Measurements from ENCODE around the gene ZC3H12C. TPM values are rescaled to one million over a fixed set of nuclear protein-coding genes. Genes with fewer than 3 reads are reported as not detected.
A peak's percentile ranks its signal among the peaks of the same experiment; 100 is the strongest.
"Not testable (repeated sequence)": the region's sequence is repeated elsewhere in the genome, so short reads cannot be mapped to it uniquely, and the experiment has no call there.

Gene ZC3H12C
- total RNA-seq, 1 donor from 2014 or later: 17.5 TPM

DNA sequence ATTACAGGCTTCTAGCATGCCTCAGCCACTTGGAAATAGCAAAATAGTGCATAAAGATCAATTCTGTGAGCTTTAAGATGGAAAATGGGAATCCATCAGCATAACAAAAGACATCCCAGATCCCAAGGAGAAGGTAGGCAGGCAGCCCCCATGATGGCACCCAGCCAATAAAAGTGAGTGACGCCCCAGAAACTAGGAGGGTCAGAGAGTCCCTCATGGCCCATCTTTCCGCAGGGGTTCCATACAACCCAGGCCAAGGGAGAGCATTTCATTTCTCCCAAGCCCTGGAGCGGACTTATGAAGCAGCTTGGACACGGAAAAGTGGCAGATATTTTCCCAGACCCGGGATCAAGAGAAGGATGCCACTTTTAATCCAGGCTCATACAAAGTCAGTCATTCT is 93.3 kb downstream of the ZC3H12C start:
- DNase-seq (ENCODE audit: low spot score): no peak
- H3K4me3 Mint-ChIP-seq (ENCODE audit: low read depth): no peak overlapping the region
- H3K4me1 Mint-ChIP-seq (ENCODE audit: low read depth): peaks cover 9% of the 10 kb centered on the region
- H3K27ac Mint-ChIP-seq: no peak overlapping the region
- peaks cover 31% of the 10 kb centered on the region for H3K27me3 Mint-ChIP-seq (ENCODE audit: low read depth)
- intact Hi-C loops (cut with micrococcal nuclease): no loop called here
- H3K9me3 Mint-ChIP-seq: peaks cover 9% of the 10 kb centered on the region
- H3K36me3 Mint-ChIP-seq (ENCODE audit: low read depth): peaks cover 5% of the 10 kb centered on the region

DNA sequence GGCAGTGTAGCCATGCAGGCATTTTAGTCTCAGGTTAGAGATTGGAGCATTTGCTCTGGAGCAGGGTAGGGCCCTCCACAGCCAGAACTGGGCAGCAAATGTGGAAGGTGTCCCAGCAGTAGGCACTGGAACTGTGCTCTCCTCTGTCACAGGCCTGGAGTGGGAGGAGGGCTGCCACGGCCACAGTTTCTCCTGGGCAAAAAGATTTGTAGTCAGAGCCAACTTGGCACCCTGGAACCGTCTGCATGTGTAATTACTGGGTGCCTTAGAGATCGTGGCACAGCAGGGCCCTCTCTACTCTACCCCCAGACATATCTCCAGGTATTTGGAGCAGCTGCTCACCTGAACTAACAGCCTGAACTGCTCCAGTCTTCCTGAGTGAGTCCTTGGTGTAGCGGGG is 93.7 kb downstream of the ZC3H12C start:
- peaks cover 10% of the 10 kb centered on the region for H3K9me3 Mint-ChIP-seq
- peaks cover 10% of the 10 kb centered on the region for H3K4me1 Mint-ChIP-seq (ENCODE audit: low read depth)
- H3K27ac Mint-ChIP-seq: no peak overlapping the region
- H3K27me3 Mint-ChIP-seq (ENCODE audit: low read depth): peaks cover 31% of the 10 kb centered on the region
- H3K4me3 Mint-ChIP-seq (ENCODE audit: low read depth): no peak overlapping the region
- no peak for DNase-seq (ENCODE audit: low spot score)
- H3K36me3 Mint-ChIP-seq (ENCODE audit: low read depth): peaks cover 5% of the 10 kb centered on the region
- intact Hi-C loops (cut with micrococcal nuclease): no loop called here

DNA sequence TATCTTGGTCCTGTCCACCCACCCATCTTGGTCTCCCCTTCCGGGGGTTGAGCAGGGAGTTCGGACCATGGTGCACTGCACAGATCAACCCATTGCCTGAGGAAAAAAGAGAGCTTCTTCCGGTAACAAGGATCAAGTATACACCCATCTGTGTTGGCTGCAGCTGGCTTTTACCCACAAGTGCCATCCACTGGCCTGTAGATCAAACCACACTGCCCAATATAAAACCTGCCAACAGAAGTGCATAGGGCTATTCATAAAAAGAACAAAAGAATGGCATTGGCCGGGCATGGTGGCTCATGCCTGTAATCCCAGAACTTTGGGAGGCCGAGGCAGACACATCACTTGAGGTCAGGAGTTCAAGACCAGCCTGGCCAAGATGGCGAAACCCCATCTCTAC is 94.5 kb downstream of the ZC3H12C start:
- Mint-ChIP-seq H3K4me3 (ENCODE audit: low read depth) (no peak overlapping the region), H3K4me1 (ENCODE audit: low read depth) (peaks cover 17% of the 10 kb centered on the region), H3K27me3 (ENCODE audit: low read depth) (peaks cover 28% of the 10 kb centered on the region), H3K9me3 (peaks cover 19% of the 10 kb centered on the region), H3K36me3 (ENCODE audit: low read depth) (peaks cover 8% of the 10 kb centered on the region), H3K27ac (no peak overlapping the region)
- intact Hi-C loops (cut with micrococcal nuclease): no loop called here
- DNase-seq (ENCODE audit: low spot score): no peak

DNA sequence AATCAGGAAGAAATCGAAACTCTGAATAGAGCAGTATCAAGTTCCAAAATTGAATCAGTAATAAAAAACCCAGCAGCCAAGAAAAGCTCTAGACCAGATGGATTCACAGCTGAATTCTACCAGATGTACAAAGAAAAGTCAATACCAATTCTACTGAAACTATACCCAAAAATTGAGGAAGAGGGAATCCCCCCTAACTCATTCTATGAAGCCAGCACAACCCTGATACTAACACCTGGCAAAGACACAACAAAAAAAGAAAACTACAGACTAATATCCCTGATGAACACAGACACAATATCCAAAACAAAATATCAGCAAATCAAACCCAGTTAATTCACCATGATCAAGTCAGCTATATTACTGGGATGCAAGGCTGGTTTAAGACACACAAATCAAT is 97.7 kb downstream of the ZC3H12C start:
- no peak overlapping the region for H3K27ac Mint-ChIP-seq
- intact Hi-C loops (cut with micrococcal nuclease): loop anchor here (5.0 kb wide), 1 partner anchor 261 kb away; no protein-coding TSS in a partner anchor
- no peak overlapping the region for H3K4me3 Mint-ChIP-seq (ENCODE audit: low read depth)
- peaks cover 36% of the 10 kb centered on the region for H3K27me3 Mint-ChIP-seq (ENCODE audit: low read depth)
- H3K4me1 Mint-ChIP-seq (ENCODE audit: low read depth): peaks cover 24% of the 10 kb centered on the region
- H3K36me3 Mint-ChIP-seq (ENCODE audit: low read depth): peaks cover 8% of the 10 kb centered on the region
- DNase-seq (ENCODE audit: low spot score): no peak
- peaks cover 23% of the 10 kb centered on the region for H3K9me3 Mint-ChIP-seq

DNA sequence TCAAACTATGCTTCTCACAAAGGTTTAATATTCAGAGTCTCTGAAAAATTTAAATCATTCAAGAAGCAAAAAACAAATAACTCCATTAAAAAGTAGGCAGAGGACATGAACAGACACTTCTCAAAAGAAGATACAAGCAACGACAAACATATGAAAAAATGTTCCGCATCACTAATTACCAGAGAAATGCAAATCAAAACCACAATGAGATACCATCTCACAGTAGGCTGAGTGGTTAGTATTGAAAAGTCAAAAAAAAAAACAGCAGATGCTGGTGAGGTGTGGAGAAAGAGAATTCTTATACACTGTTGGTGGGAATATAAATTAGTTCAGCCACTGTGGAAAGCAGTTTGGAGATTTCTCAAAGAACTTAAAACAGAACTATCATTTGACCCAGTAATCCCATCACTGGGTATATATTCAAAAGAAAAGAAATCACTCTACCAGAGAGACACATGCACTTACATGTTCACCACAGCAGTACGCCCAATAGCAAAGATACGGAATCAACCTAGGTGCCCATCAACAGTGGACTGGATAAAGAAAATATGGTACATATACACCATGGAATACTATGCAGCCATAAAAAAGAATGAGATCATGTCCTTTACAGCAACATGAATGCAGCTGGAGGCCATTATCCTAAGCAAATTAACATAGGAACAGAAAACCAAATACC is 99.6 kb downstream of the ZC3H12C start:
- intact Hi-C loops (cut with micrococcal nuclease): loop anchor here (2.0 to 5.0 kb wide), 3 partner anchors 116 to 260 kb away; no protein-coding TSS in a partner anchor
- H3K9me3 Mint-ChIP-seq: peaks cover 23% of the 10 kb centered on the region
- H3K27ac Mint-ChIP-seq: peak overlapping the region; percentile 8
- not testable (repeated sequence) for H3K4me3 Mint-ChIP-seq (ENCODE audit: low read depth); H3K36me3 Mint-ChIP-seq (ENCODE audit: low read depth); DNase-seq (ENCODE audit: low spot score)
- H3K27me3 Mint-ChIP-seq (ENCODE audit: low read depth): peaks cover 45% of the 10 kb centered on the region
- H3K4me1 Mint-ChIP-seq (ENCODE audit: low read depth): peaks cover 27% of the 10 kb centered on the region

DNA sequence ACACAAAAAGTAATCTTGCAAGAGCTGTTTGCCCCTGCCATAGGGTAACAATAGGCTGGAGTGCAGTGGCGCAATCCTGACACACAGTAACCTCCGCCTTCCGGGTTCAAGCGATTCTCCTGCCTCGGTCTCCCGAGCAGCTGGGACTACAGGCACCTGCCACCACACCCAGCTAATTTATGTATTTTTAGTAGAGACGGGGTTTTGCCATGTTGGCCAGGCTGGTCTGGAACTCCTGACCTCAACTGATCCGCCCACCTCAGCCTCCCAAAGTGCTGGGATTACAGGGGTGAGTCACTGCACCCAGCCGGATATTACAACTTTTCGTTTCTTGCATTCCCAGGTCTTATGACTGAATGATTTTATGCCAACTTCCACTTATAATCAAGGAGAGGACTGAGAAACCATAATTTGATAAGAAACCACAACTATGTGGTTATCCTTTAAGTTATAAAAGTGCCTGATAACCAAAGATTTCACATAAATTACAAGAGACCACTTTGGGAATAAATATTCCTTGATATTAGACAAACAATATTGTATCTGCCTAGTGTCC is 101.1 kb downstream of the ZC3H12C start:
- Mint-ChIP-seq H3K27me3 (ENCODE audit: low read depth) (peaks cover 42% of the 10 kb centered on the region), H3K4me1 (ENCODE audit: low read depth) (peaks cover 27% of the 10 kb centered on the region), H3K9me3 (peaks cover 23% of the 10 kb centered on the region)
- not testable (repeated sequence) for H3K36me3 Mint-ChIP-seq (ENCODE audit: low read depth); H3K4me3 Mint-ChIP-seq (ENCODE audit: low read depth); DNase-seq (ENCODE audit: low spot score); H3K27ac Mint-ChIP-seq
- intact Hi-C loops (cut with micrococcal nuclease): loop anchor here (5.0 kb wide), 1 partner anchor 258 kb away; no protein-coding TSS in a partner anchor

DNA sequence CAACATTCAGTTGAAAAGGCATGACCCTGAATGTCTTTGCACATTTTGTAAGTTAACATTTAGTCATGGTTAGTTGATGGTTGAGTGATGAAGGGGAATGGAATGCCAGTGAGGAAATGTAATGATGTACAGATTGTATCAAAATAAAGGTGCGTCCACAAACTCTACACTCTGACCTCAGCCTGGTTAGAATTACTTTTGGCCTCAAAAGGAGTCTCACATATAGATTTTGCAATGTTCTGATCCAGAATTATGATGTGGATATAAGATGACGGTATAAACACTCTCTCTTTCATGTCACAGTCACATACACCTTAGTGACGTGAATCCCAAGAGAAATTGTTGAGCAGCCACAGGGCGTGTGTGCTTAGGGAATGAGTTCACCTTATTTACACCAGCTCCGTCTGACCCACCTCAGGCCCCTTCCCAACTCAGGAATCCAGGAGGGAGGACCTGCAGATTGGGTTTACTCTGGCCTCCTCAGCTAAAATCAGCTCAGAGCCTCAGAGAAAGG is 103.1 kb downstream of the ZC3H12C start:
- intact Hi-C loops (cut with micrococcal nuclease): no loop called here
- Mint-ChIP-seq H3K4me3 (ENCODE audit: low read depth) (no peak overlapping the region), H3K36me3 (ENCODE audit: low read depth) (peaks cover 3% of the 10 kb centered on the region), H3K4me1 (ENCODE audit: low read depth) (peaks cover 23% of the 10 kb centered on the region), H3K27me3 (ENCODE audit: low read depth) (peaks cover 40% of the 10 kb centered on the region), H3K9me3 (peaks cover 14% of the 10 kb centered on the region), H3K27ac (no peak overlapping the region)
- DNase-seq (ENCODE audit: low spot score): no peak

DNA sequence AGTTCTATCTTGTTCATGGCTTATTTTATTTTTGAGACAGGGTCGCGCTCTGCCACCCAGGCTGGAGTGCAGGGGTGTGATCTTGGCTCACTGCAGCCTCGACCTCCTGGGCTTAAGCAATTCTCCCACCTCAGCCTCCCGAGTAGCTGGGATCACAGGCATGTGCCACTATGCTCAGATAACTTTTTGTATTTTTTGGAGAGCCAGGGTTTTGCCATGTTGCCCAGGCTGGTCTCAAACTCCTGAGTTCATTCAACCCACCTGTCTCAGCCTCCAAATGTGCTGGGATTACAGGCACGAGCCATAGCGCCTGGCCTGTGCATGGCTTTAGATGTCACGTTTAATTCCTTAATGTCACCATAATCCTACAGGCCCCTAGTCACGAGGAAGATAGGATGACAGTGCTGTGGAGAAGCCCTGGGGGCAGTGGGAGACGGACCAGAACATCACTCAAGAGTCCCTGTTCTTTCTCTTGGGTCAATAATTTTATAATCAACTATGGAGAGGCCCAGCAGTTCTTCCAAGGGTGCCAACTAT is 103.8 kb downstream of the ZC3H12C start:
- Mint-ChIP-seq H3K4me1 (ENCODE audit: low read depth) (peaks cover 22% of the 10 kb centered on the region), H3K27ac (no peak overlapping the region), H3K4me3 (ENCODE audit: low read depth) (no peak overlapping the region), H3K9me3 (peaks cover 12% of the 10 kb centered on the region), H3K27me3 (ENCODE audit: low read depth) (peaks cover 40% of the 10 kb centered on the region), H3K36me3 (ENCODE audit: low read depth) (peaks cover 3% of the 10 kb centered on the region)
- DNase-seq (ENCODE audit: low spot score): no peak
- intact Hi-C loops (cut with micrococcal nuclease): no loop called here

DNA sequence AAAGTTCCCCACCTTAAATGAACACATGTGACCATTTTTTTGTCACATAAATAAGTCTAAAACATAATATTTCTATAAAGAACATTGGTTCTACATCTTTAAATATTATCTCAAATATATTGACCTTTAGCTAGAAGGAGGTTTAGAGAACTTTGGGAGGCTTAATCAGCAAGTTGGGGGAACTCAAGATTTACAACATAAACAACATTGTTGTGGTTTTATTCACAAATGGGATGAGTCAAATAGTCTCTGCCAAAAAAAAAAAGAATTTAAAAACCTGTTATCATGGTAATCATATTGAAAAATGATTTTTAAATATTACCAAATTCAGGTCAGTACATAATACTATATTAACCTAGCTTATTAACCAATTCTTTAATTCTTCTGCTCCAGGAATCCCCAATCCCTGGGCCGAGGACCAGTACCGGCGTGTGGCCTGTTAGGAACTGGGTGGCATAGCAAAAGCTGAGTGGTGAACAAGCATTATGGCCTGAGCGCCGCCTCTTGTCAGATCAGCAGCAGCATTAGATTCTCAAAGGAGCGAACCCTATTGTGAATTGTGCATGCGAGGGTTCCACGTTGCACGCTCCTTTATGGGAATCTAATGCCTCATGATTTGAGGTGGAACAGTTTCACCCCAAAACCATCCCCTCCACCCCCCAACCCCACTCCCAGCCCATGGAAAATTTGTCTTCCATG is 105.0 kb downstream of the ZC3H12C start:
- Mint-ChIP-seq H3K9me3 (no peaks in the 10 kb centered on the region), H3K4me1 (ENCODE audit: low read depth) (peaks cover 11% of the 10 kb centered on the region), H3K36me3 (ENCODE audit: low read depth) (no peaks in the 10 kb centered on the region), H3K27ac (no peak overlapping the region), H3K4me3 (ENCODE audit: low read depth) (no peak overlapping the region), H3K27me3 (ENCODE audit: low read depth) (peaks cover 35% of the 10 kb centered on the region)
- DNase-seq (ENCODE audit: low spot score): no peak
- intact Hi-C loops (cut with micrococcal nuclease): no loop called here

DNA sequence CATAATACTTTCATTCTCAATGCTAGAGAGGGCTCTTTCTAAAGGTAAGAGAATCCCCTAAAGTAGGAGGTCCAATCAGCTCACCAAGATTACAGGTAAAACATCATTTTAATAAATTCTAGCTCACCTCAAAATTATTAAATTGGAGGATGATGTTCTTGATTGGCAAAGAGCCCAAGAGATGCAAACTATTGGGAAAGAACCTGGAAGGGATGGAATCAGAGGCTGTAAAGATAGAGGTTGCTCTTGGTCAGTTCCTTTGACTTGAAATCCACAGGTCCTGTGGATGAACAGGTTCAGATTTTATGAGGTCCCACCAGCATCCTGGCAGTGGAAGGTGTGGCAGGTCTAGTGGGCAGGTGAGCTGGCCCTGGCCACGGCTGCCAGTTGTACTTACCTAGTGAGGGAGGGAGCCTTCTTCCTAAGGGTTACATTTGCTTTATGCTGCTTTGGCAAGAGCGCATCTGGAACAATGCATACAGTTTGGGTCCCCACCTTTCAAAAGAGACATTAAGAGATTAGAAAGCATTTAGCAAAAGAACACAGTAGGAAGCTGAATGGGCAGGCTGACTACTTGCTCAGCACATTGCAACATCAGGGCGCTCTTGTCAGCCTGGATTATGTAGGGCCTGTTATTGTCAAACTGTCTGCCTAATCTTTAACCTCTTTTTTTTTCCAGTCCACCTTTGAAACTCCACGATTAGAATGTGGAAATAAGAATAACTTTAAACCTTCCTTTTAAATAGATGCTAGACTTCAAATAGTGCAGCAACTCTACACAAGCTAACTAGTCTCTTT is 106.2 kb downstream of the ZC3H12C start:
- Mint-ChIP-seq H3K9me3 (no peaks in the 10 kb centered on the region), H3K4me3 (ENCODE audit: low read depth) (no peak overlapping the region), H3K27me3 (ENCODE audit: low read depth) (peaks cover 34% of the 10 kb centered on the region), H3K4me1 (ENCODE audit: low read depth) (peaks cover 8% of the 10 kb centered on the region), H3K27ac (no peak overlapping the region), H3K36me3 (ENCODE audit: low read depth) (no peaks in the 10 kb centered on the region)
- intact Hi-C loops (cut with micrococcal nuclease): no loop called here
- DNase-seq (ENCODE audit: low spot score): no peak

DNA sequence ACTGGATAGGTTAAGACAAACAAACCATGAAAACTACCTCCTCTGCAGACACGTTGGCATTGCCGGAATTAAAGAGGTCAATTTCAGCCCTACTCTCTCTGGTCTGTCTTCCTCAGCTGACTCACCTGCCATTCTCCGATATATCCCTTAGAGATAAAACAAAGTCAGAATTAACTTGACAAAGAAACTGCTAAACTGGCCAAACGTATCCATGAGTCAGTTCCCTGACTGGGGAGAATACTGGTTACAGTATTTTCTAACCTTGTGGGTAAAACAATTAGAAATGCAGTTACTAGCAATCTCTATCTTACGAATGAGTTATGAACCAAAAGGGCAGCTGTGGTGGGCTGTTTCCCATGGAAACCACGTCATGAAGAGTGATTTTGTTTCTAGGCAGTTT is 107.0 kb downstream of the ZC3H12C start:
- no peaks in the 10 kb centered on the region for H3K36me3 Mint-ChIP-seq (ENCODE audit: low read depth)
- no peak overlapping the region for H3K4me3 Mint-ChIP-seq (ENCODE audit: low read depth)
- DNase-seq (ENCODE audit: low spot score): no peak
- H3K9me3 Mint-ChIP-seq: no peaks in the 10 kb centered on the region
- no peak overlapping the region for H3K27ac Mint-ChIP-seq
- H3K27me3 Mint-ChIP-seq (ENCODE audit: low read depth): peaks cover 34% of the 10 kb centered on the region
- peaks cover 8% of the 10 kb centered on the region for H3K4me1 Mint-ChIP-seq (ENCODE audit: low read depth)
- intact Hi-C loops (cut with micrococcal nuclease): loop anchor here (2.0 to 10.0 kb wide), 3 partner anchors 95 to 327 kb away; partner anchors contain the start of gene RDX

DNA sequence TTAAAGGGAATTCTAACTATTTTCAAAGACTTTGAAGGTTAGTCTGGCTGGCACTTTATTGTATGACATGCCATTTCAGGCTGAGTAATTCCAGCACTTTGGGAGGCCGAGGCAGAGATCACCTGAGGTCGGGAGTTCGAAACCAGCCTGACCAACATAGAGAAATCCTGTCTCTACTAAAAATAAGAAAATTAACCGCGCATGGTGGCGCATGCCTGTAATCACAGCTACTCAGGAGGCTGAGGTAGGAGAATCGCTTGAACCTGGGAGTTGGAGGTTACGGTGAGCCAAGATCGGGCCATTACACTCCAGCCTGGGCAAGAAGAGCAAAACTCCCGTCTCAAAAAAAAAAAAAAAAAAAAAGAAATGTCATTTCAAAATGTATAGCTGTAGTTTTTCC is 107.6 kb downstream of the ZC3H12C start:
- Mint-ChIP-seq H3K36me3 (ENCODE audit: low read depth) (no peaks in the 10 kb centered on the region), H3K4me1 (ENCODE audit: low read depth) (peaks cover 8% of the 10 kb centered on the region), H3K9me3 (no peaks in the 10 kb centered on the region), H3K4me3 (ENCODE audit: low read depth) (no peak overlapping the region), H3K27ac (no peak overlapping the region), H3K27me3 (ENCODE audit: low read depth) (peaks cover 29% of the 10 kb centered on the region)
- intact Hi-C loops (cut with micrococcal nuclease): loop anchor here (1.0 to 10.0 kb wide), 6 partner anchors 94 to 326 kb away; partner anchors contain the start of gene RDX
- DNase-seq (ENCODE audit: low spot score): no peak
